Renal cortical epithelial cell (primary cell): ENCODE results near the gene MRPS11. TPM values are rescaled to one million over a fixed set of nuclear protein-coding genes. Genes with fewer than 3 reads are reported as not detected.
"Not testable (repeated sequence)": the region's sequence is repeated elsewhere in the genome, so short reads cannot be mapped to it uniquely, and the experiment has no call there.

Experiments
- DNase-seq: peaks from one replicate; pipeline ENCODE4 v3.0.0-alpha.2; 2011; ENCODE audit warnings: low read depth
- total RNA-seq: library from RNA; depleted of rRNA; stranded (reverse); fragments of >200 nt; gene quantifications from 2 replicates; pipeline ENCODE4 v1.2.3, GENCODE V29; 2014

Gene MRPS11
- total RNA-seq, 1 donor from 2014 or later: 28.1 TPM

GRCh38 chr15:88489321-88489720 lies 21.8 kb downstream of the MRPS11 start:
- DNase-seq: no peak

- no peak for DNase-seq
These were observed 22.5 kb downstream of the MRPS11 start for GRCh38 chr15:88490036-88490435.

DNA sequence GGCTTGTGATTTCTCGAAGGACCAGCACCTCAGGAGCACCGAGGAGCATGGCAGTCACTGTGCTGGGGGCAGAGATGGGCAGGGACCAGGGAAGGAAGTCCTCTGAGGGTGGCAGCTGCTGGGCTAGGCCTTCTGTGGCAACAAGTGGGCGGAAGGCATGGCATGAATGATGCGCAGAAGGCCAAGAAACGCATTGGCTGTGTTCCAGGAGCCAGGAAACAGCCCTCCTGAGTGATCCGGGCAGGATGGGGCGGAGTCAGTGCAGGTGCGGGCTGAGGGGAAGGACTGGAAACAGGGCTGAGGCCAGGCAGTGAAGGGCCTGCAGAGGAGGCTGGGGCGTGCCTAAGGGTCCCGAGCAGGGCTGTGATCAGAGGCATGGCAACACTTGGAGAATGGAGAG lies 23.6 kb downstream of the MRPS11 start:
- DNase-seq: no peak

- no peak for DNase-seq
These were observed 26.3 kb downstream of the MRPS11 start for GRCh38 chr15:88493844-88494243.

GRCh38 chr15:88497109-88497765 lies 29.7 kb downstream of the MRPS11 start:
- no peak for DNase-seq

GRCh38 chr15:88498996-88499395 lies 31.5 kb downstream of the MRPS11 start:
- peak; percentile 9 for DNase-seq

DNA sequence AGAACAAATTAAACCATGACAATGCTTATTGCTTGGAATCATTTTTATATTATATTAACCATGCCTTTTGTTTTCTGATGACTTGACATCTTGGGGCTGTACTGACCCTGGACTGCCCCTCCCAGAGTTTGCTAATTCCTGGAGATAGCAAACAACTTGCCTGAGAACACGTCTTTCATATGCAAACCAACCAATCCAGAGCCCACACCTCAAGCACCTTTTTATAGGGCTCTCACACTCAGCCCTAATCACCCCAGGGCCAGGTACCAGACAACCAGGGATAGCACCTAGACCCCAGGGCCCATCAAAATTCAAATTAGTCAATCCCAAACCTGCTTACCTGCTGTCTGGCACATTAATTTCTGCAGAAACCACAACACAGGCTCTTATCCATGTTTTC lies 36.9 kb downstream of the MRPS11 start:
- no peak for DNase-seq

DNA sequence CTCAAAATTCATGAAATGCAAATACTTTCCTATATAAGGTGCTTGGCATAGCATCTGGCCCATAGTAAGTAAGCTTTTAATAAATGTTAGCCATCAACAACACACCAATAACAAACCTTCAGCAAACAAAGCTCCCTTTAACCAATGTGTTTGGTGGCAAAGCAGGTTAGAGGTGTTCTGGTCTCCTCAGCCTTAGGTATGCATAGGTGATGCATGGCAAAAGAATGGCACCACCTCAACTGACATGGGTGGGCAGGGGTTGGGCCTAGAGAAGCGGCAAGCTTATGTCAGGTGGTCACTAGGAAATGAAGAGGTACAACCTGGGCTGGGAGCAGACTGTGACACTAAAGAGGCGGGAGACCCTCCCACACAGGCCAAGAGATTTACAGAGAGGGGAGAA lies 38.2 kb downstream of the MRPS11 start:
- DNase-seq: no peak

- DNase-seq: no peak
These were observed 39.1 kb downstream of the MRPS11 start for GRCh38 chr15:88506628-88507027.

DNA sequence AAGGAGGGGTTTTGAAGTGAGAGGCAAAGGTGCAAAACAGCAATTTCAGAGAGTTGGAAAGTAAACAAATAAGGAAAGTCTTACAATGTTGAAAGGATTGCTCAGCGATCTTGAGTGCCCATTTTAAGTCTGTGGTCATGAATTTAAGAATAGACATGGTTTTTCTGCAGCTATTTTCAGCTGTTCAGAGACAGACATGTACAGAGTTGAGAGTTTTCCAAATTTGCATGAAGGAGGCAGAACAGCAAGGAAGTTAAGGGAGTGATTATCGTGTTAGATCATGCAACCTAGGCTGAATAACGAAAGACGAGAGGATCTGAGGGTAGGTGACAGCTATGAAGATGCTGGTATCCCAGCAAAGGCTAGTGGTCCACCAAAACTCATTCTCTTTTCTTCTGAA lies 41.8 kb downstream of the MRPS11 start:
- DNase-seq: no peak

- DNase-seq: no peak
These were observed 42.5 kb downstream of the MRPS11 start for GRCh38 chr15:88509964-88510363.

GRCh38 chr15:88511161-88511560 lies 43.7 kb downstream of the MRPS11 start:
- no peak for DNase-seq

DNA sequence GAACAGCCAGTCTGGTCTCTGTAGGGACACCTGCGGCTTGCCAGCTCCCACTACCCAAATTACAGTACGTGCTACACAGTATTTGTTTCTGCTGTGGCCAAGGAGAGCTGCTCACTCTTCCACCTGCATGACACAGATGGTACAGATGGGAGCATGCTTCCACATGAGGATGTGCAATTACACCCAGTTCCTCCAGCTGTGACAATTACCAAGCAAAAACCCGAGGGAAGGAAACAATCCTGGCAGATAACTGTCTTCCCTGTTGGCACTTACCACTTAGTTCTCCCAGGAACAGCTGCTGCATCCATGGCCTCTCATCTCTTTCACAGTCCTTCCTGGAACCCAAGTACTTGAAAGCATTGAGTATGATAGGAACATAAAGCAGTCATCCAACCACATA lies 44.6 kb downstream of the MRPS11 start:
- no peak for DNase-seq

DNA sequence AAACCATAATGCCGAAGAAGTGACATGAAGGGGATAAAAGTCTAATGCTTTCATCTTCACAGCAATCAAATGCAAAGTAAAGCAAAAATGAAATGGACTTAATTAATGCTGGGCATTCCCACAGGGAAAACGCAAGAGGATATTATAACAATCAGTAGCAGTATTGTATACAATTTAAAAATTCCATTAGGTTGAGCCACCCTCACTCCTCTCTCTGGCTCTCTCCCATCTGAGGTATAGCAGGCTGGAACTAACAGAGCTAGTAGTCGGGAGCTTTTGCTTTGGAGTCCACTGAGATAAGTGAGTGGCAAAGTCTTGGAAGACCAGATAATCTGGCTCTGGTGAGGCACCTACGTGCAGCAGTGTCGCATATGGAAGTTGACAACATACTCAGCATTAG lies 45.1 kb downstream of the MRPS11 start:
- no peak for DNase-seq

- DNase-seq: peak; percentile 15
These were observed 45.7 kb downstream of the MRPS11 start for GRCh38 chr15:88513195-88513594.

GRCh38 chr15:88518903-88519302 lies 51.4 kb downstream of the MRPS11 start:
- DNase-seq: no peak

GRCh38 chr15:88524094-88524493 lies 56.6 kb downstream of the MRPS11 start:
- DNase-seq: not testable (repeated sequence)

DNA sequence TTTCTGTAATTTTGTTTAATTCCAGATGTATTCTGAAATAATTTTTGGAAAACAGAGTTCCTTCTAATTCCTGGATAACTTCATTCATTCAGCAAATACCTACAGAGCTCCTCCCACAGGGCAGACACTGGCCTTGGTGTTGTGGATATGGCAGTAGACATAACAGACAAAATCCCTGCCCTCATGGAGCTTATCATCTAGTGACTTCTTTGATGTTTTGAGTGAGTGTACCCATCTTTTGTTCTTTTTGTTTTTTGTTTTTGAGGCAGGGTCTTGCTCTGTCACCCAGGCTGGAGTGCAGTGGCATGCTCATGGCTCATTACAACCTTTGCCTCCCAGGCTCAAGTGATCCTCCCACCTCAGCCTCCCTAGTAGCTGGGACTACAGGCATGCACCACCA lies 57.9 kb downstream of the MRPS11 start:
- DNase-seq: no peak

DNA sequence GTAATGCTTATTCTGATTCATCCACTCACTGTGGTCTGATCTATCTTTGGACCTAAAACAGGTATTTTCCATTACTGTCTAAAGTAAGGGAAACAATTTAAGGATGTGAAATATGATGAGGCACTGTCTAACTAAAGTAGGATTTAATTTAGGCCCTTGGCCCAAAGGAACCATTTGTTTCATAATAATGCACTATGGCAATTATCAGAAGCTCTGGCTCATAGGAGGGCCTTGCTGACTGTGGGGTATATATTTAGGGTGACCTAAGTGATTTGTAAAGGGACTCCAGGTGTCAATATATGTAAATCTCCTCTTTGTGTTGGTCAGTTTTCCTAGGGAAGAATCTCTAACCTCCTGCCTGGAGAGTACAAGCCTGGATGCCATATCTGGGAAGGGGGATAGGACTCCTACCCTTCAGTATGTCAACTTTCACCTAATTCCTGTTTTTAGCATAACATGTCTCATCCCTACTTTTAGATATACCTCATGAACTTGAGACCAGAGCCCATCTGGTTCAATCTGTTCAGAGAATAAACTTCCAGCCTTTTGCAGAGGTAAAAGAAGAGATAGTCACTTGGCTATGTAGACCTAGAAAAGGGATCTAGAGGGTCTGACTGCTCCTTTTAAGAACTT lies 58.9 kb downstream of the MRPS11 start:
- no peak for DNase-seq

DNA sequence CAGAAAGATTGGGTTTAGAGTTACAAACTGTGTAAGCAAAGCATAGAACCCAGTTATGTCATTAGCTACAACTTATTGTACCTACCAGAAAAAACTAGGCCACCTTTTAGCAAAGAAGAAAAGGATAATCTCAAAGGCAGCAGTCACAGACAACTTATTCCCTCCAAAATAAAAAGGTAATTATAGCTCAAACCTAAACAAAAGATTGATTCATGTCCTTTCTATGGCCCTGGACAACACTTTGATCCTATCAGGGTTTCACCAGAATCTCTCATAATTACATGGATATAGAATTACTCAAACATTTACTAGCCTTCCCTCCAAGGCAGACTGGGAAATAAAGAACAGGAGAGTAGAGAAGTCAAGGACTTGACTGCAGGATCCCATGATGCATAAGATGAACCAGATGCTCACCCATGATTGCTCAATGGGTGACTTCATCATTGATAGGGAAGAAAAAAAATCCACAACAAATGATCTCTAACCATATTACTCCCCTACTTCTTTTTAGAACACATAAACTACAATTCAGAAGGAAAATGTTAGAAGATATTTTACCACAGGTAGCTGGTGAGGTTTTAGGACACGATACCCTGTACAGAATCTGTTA lies 61.6 kb downstream of the MRPS11 start:
- DNase-seq: peak; percentile 6
